GM18861 (cell line): Measurements from ENCODE around the gene SLC9A2.

ENCODE experiments used
- ATAC-seq: cut with Tn5 transposase; IDR thresholded peaks from one replicate; pipeline ENCODE4 v1.9.1; 2021; ENCODE audit not compliant: unreplicated experiment

The SLC9A2 gene

DNA sequence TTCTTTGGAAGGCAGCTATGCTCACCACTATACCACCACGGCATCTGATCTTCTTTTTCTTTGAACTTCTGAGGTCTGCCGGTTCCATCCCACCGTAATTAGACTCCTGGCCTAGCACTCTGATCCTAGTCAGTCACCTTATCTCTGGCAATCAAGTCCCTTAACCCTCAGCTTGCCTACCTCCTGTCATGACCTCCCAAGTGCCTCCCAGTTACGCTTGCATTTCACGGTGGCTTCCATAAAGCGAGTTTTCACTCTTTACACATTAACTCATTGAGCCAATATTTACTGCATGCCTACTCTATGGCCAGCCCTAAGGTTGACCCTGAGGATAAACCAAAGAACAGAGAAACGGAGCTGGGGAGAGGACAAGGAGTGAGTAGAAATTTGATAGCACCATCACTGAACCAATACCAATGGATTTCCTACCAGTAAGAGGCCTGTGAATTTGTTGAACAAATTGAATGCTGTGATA is 104.7 kb downstream of the SLC9A2 start:
- no peak for ATAC-seq

DNA sequence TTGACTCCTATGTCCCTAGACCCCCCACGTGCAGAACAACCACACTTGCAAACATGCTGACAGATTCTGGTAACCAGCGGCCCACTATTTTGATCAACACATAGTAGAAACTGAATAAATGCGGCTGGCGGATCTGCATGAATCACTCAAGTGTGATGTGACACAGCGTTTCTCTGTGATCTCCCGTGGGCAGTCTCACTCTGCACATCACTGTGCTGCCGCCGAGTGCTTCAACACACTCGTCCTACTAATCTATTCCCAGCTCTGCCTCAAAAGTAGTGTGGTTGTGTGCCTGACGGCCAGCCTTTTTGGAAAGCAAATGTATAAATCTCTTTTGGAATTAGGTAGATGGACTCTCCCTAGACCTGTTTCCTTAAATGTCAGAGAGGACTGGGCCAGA is 105.2 kb downstream of the SLC9A2 start:
- ATAC-seq = no peak

DNA sequence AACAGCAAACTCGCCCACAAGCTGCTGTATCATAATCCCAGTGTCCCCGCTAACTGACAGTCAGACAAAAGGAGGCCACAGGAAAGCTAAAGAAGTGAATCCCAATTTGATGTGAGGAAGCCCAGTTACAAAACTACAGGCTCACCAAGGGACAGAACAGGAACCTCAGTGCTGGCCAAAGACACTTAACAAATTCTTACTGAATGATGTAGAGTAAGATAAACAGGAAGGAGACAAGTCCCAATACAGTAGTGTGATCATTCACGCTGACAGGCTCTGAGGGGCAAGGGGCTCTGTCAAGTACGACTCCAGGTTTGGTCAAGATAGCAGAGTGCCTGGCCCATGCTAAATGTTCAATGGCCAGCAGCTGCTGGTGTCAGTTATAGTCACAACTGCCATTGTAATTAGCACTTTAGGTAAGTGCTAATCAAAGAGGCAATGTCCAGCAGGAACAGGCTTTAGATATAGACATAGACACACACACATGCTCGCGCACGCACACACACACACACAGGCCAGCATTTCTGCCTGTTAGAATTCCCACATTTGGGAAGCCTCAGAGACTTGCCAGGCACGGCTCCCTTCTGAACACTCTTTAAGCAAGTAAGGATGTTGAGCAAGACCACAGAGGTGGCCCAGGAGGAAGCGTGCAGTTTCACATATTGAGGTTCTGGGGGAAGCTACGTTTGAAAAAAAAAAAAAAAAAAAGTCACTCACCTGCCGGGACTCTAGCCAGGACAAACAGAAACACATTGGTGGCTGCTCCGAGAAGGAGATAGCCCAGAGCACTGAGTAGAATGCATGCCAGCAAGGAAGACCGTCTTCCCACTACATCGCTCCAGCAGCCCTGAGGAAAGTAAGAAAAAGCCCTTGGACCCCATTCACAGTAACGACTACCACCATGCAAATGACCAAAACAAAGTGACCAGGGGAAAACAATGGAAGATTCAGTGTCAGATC is 107.1 kb downstream of the SLC9A2 start:
- no peak for ATAC-seq

DNA sequence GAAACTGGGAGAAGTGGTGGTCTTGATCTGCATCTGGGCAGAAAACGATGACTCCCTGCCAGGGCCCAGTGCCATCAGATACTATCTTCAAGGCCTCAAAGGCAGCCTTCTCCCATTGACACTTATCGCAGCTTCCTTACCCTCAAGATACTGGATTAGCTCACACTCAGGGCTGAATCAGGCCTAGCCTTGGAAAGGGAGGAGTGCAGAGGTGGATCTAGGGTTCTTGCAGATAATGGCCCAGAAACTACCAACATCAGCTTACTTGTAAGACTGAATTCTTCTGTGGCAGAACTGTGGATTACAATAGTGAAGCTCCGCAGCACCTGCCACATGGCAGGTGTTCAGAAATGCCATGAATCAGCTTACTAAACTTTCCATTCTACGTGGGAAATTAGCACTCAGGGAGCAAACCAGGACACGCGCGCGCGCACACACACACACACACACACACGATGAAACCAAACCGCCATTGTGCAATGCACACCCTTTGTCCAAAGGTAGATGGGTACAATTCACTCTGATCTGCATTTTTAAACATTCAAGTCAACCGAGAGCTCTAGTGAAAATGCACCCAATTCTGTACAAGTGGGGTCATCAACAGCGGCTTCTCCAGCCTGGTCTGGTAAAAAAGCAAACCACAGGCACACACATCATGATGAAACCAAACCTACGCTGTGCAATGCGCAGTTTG is 116.2 kb downstream of the SLC9A2 start:
- ATAC-seq = no peak

DNA sequence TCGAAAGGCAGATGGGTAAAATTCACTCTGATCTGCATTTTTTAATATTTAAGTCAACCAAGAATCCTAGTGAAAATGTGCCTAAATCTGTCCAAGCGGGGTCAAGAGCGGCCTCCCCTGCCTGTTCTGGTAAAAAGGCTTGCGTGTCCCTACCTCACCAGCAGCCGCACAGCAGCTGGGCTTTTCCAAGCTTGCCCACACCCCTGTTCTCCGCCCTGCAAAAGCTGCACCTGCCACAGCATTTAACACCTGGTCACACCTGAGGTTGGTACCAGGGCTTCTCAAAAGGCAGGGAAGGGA is 116.7 kb downstream of the SLC9A2 start:
- ATAC-seq = peak; percentile 3

DNA sequence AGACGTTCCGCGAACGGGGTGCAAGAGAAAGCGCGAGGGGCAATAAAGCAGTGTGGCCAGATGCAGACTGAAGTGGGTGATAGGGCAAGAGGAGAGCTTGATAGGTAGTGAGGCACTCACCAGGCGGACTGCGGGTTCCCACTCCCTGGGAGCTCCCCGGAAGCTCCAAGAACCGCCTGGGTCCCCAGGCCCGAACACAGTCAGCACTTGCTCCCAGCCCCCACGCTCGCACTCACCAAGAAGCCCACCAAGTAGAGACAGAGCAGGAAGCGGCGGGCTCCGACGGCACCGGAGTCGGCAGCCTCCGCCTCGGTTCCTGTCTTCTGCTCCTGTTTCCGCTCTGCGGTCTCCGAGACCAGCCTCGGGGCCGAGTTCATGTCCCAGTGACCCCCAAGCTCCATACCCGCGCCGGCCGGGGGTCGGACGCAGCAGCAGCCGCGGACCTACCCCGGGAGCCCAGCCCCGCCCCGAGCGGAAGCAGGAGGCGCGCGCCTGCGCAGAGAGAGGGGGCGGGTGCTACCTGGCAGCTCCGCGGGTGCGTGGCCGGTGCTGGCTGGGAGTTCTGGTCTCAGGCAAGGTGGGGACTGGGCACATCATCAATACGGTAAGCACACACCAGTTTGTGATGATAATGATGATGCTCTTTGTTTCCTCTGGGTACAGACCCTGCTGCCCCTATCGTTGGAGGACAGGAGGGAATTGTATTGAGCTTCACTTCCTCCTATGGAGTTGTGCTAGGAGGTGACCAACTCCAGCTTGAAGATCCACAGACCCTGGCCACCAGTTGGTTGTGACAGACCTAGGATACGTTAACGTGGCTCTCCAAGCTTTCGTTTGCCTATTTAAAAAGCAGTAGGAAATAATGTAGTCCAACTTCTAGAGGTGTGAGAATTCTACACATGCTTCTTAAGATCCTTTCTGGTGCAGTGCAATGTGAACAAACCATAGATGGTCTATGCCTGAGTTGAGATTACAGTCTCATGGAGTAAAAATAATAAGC is 117.4 kb downstream of the SLC9A2 start:
- peak; percentile 86 for ATAC-seq

DNA sequence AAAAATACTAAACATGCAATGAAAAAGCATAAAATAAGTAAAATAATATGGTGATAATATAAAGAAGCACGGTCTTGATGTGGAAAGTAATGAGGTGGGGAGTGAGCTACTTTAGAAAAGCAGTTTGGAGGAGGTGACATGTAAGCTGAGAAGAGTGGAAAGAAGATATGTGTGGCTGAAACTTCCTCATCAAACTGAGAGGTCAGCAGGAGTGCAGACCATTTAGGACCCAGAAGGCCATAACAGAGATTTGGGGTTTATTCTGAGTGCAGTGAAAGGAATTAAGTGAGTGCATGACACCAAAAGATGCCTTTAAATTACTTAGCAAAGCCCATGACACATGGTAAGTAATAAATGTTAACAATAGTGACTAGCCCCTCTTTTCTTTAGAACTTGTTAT is 118.1 kb downstream of the SLC9A2 start:
- peak; percentile 56 for ATAC-seq

DNA sequence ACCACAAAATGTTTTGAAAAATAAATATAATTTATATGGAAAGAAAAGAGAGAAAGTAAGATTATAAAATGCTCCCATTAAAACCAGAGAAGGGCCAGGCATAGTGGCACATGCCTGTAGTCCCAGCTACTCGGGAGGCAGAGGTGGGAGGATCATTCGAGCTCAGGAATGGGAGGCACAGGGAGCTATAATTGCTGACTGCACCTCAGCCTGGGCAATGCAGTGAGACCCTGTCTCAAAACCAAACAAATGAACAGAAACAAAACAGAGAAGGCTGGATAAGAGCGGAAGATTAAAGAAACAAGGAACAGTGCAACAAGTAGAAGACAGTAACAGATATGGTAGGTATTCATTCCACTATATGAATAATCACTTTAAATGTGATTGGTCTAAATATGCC is 123.9 kb downstream of the SLC9A2 start:
- no peak for ATAC-seq

DNA sequence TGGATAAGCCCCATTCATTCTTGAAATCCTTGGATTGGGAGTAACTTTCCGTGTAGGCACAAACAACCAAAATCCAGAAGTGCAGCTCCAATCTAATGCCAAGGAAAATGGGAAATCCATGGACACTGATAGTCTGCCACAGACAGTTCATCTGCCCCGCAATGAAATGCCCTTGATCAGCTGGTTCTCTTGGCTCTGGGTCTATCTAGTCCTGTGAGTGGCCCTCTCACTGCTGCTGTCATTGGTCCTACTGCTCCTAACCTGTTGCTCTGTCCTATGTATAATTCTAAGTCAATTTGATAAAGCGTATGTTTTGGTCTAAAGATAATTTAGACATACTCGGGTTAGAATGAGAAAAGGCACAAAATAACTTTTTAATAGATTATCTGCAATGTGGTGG is 128.8 kb downstream of the SLC9A2 start:
- ATAC-seq = no peak

DNA sequence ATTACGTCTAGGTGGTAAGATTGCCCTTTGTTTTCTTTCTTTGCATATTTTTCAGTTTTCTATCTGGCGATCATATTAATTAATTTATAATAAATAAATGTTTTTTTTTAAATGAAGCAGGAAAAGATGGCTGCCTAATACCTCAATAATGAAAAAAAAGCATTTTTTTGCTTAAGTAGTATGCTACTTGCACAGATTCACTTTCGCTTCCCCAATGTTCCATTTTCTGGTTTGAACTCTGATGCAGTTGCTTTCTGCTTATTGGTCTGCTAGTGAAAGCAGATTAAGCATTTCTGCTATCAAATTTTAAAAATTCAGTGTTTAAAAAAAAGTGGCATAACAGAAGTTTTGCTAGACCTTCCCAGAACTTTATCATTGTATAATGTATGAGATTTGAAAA is 130.6 kb downstream of the SLC9A2 start:
- ATAC-seq = no peak

DNA sequence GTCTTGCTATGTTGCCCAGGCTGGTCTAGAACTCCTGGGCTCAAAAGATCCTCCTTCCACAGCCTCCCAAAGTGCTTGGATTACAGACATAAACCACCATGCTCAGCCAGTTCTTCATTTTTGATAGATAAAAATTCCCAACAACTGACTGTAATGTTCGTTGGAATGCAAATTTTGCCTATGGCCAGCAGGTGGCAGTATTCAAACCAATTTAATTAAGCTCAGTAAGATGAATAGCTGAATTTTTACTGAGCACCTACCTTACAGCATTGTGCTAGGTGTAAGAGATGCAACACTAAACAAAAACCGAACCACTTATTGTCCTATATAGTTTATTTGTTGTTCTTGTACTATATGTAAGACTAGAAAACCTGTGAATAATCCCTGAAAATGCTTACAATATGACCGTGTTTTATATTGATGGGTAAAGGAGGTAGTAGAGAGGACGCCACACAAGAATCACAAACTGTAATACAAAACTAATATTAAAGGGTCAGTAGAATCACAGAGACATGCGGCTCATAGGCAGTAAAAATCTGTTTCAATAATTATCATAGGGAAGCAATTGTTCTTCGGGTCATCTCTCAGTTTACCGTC is 134.3 kb downstream of the SLC9A2 start:
- ATAC-seq = peak; percentile 52

DNA sequence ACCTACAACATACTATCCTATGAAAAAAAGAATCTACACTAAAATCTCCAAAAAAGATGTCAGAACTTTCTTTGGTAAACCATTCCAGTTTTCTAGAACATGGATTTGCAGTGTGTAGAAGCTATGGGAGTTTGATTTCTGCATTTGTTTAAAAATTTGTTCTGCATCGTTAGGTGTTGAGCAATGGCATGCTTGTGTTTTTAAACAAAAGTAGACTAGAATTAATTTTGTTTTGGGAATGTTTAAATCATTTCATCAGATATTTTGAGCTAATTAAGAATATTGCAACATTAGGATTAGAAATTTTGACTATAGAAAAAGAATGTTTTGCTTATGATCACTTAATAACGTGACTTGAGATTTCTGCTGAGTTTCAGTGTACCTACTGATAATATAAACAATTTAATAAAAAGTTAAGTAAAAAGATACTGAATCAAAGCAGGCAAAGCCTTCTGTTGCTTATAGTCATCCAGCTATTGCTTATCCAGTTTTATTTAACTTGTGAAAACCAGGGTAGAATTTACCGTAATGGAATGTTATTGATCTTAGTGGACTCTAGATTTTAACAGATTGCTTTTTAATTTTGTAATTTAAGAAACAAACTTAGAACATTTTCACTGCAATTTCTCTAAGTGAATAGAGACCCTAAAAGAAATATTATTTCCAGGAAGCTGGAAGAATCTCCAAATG is 135.2 kb downstream of the SLC9A2 start:
- no peak for ATAC-seq

DNA sequence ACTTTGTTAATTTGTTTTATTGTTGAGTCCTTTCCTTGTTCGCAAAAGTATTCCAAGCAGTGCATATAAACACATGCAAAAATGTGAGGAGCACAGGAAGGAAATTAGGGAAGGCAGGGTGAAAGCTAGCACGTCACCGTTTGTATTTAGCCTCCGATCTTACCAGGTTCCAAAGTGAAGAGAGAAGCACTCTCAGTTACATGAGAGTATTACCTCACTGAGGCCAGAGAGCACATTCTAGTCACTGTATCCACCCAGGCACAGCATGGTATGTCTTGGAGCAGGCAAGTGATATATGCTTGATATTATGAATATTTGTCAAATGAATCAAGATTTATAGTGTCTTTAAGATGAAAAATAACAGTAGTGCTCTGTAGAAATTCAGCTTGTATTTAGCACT is 135.9 kb downstream of the SLC9A2 start:
- no peak for ATAC-seq

DNA sequence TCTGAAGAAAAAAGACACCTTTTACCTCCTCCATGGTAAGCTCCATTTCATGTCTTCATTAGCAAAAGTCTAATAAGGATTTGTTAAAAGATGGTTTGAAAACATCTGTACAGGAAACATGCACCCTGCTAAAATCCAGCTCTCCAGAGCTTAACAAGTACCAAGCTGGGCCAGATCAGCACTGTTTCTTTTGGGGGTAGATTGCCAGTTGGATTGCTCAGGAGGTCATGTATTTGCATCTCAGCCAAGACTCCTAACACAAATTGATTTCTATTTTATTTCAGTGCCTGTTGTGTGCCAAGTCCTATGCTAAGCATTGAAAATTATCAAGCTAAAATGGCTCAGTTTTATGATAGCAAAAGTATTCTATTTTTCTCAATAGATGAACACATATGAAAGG is 139.1 kb downstream of the SLC9A2 start:
- no peak for ATAC-seq
